Measurements from ENCODE around the gene THOC2. TPM values are rescaled to one million over a fixed set of nuclear protein-coding genes. Genes with fewer than 3 reads are reported as not detected.

Gene THOC2
- total and polyA plus RNA-seq, 10 of the 15 experiments (the other 5 are each of a cell fraction or from before 2014, with no cell fraction given) = 64.8 to 136 (median 75.1) TPM

GRCh38 chrX:123625477-123625876, 107.4 kb downstream of the THOC2 start:
- no peak overlapping the region for H2AFZ ChIP-seq (ENCODE audit: control insufficient read depth, low read depth, low read length)
- TF ChIP-seq PML (IDR thresholded peaks at IDR 0.05; ENCODE audit: low read length) (no peak), MTA2 (IDR thresholded peaks at IDR 0.05; ENCODE audit: low read depth) (no peak), SREBF2 (IDR thresholded peaks at IDR 0.05; ENCODE audit: low read length) (no peak), ZBTB11 (CRISPR knock-in tag; IDR thresholded peaks at IDR 0.05) (no peak), MLLT1 (IDR thresholded peaks at IDR 0.05) (no peak), ETV6 (conservative IDR thresholded peaks at IDR 0.05 in 1 of 2, IDR thresholded peaks at IDR 0.05 in 1 of 2; ENCODE audit: borderline replicate concordance in 1 of 2, low read depth in 1 of 2) (no peak), ZNF592 (IDR thresholded peaks at IDR 0.05) (no peak), USF1 (IDR thresholded peaks at IDR 0.05; ENCODE audit: borderline replicate concordance, extremely low read length, insufficient read depth, low read depth, low read length) (no peak), RELB (IDR thresholded peaks at IDR 0.05; ENCODE audit: low read depth) (no peak), ZZZ3 (IDR thresholded peaks at IDR 0.05; ENCODE audit: control insufficient read depth, insufficient read length, low read depth) (no peak)

More at GRCh38 chrX:123625477-123625876, 107.4 kb downstream of the THOC2 start:
- H3K4me2 ChIP-seq (ENCODE audit: control insufficient read depth, insufficient read depth) = no peak overlapping the region
- DNase-seq (ENCODE audit: low read depth, low spot score) (no peak), FAIRE-seq (no peak), ATAC-seq (no peak)
- H3K9me3 ChIP-seq (replicated peaks; ENCODE audit: control insufficient read depth, insufficient read depth, low read length) = no peaks in the 10 kb centered on the region
- ChIA-PET RAD21 (ENCODE audit: unreplicated experiment) (interaction anchor here (0.9 kb wide), 1 partner anchor 175 kb away, joined by 3 read pairs; no protein-coding TSS in a partner anchor), SMC1A (ENCODE audit: uncharacterized antibody, unreplicated experiment) (interaction anchor here (0.6 to 3.1 kb wide), 4 partner anchors 9 to 175 kb away, joined by 3 to 14 read pairs (median 9); no protein-coding TSS in a partner anchor), CTCF (interaction anchor here (0.5 to 1.1 kb wide), 3 partner anchors 9 to 42 kb away, joined by 3 to 4 read pairs (median 3); no protein-coding TSS in a partner anchor), POLR2A (no interaction called here)
- no peaks in the 10 kb centered on the region for H3K4me1 ChIP-seq (ENCODE audit: control insufficient read depth, insufficient read depth, low read length)
- H3K79me2 ChIP-seq (ENCODE audit: control insufficient read depth, insufficient read depth, low read length) = no peaks in the 10 kb centered on the region
- no peak overlapping the region for H3K9ac ChIP-seq (ENCODE audit: control insufficient read depth, insufficient read depth, low read length)
- 45% methylated on average over 1 of the region's 1 CpG for WGBS (ENCODE audit: insufficient coverage, insufficient replicate concordance, low lambda C conversion rate, missing lambda C conversion rate)
- in situ Hi-C loops (cut with MboI) (no loop called here), intact Hi-C loops (cut with micrococcal nuclease; ENCODE audit: unreplicated experiment) (no loop called here)
- H3K4me3 ChIP-seq = no peak overlapping the region
- H3K27ac ChIP-seq (ENCODE audit: control insufficient read depth, insufficient read depth) = no peak overlapping the region
- no peaks in the 10 kb centered on the region for H4K20me1 ChIP-seq (ENCODE audit: control insufficient read depth, insufficient read depth)
- BruUV-seq (replicated peaks) = no TSS peak
- no peaks in the 10 kb centered on the region for H3K27me3 ChIP-seq (replicated peaks in 1 of 2; ENCODE audit: control insufficient read depth in 2 of 2, insufficient read depth in 2 of 2, low read length in 1 of 2)
- H3K36me3 ChIP-seq (ENCODE audit: control insufficient read depth in 2 of 2, insufficient read depth in 2 of 2, low read length in 1 of 2) = peaks cover 0 to 15% of the 10 kb centered on the region in 2 experiments; a peak in 2 of 4 replicates

All from GM12878 (cell line).